HG03457 (cell line): ENCODE results near the gene MACROH2A1.

Experiments used
- ATAC-seq: cut with Tn5 transposase; IDR thresholded peaks from one replicate; pipeline ENCODE4 v1.9.1; 2021; ENCODE audit warnings: moderate number of reproducible peaks; ENCODE audit not compliant: unreplicated experiment

The MACROH2A1 gene

DNA sequence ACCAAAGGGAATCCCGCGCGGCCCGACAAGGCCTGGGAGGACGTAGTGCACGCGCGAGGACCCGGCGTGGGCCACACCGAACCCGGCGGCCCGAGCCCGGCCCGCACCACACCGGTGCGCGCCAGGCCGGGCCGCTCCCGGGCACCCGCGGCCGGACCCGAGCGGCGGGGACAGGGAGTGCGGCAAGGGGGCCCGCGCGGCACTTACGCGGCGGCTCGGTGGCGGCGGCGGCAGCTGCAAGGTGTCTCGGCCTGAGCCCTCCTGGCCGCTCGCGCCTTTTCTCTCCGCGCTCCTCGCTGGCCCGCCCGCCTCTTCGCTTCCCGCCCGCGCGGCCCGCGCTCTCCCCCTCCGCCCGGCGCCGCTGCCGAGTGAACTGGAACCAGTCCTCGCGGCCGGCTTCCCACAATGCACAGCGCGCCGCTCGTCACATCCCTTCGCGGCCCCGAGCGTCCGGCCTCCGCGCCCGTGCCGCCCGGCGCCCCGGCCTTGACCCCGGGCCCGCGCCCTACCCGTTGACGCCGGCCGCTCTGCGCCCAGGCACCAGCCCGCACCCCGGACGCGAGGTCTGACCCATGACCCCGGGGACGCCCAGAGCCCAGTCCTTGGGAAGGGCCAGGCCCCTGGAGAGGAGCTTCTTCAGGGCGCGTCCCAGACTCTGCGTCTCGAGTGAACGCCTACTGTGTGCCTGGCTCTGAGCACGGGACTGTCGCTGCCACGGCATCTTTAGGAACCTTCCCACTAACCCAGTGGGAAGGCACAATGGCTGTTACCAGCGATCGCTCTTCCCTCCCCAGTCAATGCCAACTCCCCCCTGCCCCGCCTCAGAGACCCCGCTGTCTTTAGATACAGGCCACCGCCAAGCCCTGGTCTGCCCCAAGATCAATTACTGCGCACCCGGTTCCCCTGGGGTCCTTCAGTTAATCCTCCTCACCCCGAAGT lies at the start of gene MACROH2A1:
MACROH2A1 (minus strand) TSS at position 377 of the 939 bp plus-strand sequence. CDS start 10,138 bp downstream, outside the sequence.
- ATAC-seq = peak; percentile 71

DNA sequence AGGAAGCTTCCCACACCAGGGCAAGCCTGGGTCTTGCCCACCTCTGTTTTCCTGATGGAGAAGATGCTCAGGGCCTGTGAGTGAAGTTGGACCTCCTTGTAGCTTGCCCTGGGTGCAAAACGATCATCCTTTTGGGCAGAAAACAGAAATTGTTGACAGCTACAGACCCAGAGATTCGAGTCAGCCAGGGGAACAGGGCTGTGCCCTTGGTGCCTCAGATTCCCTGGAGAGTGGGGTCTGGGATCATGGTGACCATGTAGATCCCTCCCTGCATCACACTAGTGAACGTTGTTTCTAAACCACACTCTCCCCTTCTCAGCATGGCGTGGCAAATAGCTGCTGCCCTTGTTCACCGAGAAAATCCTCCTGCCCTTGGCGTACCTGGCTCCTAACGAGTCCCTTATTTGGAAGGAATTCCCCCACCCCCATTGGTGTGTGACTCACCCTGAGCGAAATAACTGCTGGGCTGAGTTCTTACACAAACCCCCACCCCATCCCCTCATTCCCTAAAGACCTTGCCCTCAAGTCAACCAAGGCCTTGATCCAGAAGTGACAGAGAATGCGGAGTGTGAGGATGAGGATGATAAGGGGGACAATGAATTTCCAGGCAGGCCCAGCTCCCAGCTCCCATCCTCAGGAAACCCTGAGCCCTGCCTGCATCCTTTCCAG lies 49.2 kb upstream of the MACROH2A1 start:
- no peak for ATAC-seq

DNA sequence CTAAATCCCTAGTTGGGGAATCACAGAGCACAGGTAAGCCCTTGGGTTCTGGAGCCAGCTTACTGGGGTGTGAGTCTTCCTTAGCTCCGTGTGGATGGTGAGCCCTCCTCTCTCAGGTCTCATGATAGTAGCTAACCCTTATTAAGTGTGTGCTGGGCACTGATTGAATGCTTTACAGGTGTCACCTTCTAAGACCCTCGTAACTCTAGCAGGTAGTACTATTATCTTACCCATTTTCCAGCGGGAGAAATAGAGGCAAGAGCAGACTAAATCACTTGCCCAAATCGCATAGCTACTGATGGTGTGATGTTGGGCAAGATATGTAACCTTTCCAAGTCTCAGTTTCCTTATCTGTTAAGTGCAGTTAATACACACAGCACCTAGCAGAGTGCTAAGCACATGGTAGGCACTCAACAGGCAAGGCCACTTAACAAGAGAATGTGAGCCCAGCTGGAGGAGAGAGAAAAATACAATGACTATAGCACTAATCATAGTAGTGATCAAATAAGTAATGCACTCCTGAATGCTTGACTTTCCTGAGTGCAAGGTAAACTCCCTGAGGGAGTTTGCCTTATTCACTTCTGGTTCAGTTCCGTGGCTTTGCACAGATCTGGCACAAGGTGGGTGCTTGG lies 48.4 kb upstream of the MACROH2A1 start, which contains the start of gene DCANP1:
DCANP1 (minus strand) TSS at position 51 of the 632 bp plus-strand sequence. CDS start 240 bp downstream, outside the sequence.
- no peak for ATAC-seq

DNA sequence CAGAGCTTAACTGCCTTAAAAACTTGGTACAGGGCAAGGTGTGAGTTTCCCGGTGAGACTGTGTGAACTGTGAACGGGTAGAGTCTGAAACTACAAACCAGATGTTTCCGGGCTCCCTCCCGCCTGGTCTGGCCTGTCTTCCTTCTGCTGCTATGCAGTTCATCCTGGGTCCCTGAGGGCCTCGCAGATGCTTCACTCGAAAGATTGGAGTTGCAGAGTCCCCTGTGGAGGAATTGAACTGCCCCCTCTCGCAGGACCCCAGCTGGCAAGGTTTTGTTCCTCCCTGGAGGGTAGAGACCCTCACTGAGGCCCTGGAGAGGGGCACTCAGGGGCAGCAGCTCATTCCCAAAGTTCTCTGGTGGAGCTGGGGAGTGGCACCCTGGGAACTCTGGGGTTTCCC lies 47.6 kb upstream of the MACROH2A1 start:
- no peak for ATAC-seq

DNA sequence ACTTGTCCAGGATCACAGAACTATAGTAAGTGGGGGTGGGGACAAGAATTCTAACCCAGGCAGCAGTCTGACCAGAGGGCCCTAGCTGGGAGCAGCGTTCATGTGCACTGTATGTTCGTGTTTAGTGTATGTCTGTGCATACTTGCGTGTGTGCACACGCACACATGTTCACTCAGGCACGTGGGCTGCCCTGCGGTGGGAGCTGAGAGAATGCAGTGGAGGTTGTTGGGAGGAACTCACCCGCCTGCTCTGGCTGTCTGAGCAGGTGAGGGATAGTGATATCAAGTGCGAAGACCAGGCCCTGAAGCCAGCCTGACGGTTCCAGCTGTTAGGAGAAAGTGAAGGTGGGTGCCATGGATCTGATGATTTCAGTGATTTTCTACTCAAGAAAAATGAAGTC lies 47.2 kb upstream of the MACROH2A1 start:
- ATAC-seq = no peak

DNA sequence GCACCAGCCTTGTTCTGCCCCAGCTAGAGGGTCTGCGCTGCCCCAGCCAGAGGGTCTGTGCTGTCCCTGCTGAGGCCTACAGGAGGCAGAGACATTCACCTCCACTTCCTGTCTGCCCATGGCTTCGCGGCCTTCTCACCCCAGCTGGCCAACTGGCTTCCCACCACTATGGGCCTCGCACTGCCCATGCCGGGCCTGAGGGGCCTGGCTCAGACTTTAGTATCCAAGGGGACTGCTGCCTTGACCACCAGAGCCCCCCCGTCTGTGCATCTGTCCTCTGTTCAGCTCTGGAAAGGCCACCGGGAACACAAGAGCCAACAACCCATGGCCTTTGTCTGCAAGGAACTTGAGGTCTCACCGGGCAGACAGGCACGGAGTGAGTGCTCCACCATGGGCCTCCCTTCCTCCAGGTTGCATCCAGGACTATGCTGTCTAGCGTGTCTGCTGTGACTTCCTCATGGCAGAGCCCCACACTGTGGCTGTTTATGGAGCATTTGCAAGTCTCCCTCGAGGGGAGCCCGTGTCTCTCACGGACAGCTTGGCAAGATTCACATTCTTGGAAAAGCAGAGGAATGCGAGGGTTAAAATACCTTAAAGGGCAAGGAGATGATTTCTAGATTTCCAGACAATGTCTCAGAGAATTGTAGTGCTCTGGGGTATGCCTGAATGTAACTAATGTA lies 46.4 kb upstream of the MACROH2A1 start:
- no peak for ATAC-seq

DNA sequence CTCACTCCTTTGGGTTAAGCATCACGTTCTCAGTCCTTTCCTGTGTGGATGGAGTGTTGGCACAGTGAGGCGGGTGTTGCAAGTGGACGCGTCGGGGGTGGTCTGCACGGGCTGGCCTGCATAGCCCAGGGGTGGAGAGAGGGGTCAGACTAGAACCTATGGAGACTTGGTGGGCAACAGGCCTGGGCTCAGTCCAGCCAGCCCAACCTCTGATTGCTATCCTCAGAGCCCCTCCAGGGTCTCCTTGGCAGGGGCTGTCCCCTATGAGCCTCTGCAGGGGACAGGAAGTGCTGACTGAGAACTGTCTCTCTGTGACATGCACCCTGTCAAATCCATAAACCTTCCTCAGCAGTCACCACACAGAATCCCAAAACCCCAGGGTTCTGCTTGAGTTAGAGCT lies 45.9 kb upstream of the MACROH2A1 start:
- no peak for ATAC-seq

DNA sequence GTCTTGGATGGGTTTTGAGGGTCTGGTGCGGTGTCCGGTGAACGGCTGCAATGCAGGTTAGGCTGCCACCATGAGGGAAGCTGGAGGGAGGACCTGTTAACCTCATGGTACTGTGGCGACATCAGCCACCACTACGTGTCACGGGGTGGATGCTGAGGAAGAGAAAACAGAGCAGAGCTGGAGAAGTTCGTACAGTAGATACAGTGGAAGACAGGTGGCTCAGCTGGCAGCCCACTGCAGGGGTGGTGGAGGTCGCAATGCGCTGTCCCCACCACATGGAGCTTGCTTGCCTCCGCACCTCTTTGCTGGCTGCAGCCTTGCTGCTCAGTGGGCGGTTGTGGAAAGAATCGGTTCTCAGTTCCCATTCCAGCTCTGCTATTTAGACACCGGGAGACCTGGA lies 45.3 kb upstream of the MACROH2A1 start:
- no peak for ATAC-seq

DNA sequence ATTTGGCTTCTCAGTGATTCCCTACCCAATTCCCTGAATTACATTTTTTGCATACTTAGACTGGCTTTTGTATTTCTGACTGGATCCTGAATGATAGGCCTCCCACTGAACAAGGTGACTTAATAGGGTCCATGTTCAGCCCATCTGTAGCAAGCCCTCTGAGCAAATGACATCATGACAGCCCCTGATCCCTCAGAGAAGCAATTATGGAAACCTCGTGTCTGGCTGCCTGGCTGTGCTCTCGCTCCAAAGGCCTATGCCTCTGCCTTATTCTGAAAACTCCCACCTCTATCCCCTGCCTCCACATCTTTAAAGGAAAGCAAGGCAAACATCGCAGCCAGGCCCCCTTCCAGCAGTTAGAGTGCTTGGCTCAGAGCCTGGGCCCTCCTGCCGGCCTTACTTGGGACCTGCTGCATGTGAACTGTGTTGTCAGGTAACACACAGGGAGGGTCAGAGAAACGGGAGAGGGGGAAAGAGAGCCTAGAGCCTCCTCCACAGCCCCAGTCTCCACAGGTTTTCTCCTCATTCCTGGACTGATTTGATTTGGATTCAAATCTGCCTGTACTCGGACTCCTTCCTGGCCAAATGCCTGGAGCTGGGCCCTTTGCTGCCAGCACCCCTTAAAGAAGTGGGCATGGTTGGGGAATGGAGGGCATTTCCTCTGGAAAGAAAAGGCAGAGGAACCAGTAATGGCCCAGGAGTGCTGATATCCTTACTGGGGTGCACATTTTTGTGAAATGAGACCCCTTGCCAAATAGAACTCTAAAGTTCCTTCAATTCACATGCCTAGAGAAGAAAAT lies 44.3 kb upstream of the MACROH2A1 start:
- no peak for ATAC-seq

DNA sequence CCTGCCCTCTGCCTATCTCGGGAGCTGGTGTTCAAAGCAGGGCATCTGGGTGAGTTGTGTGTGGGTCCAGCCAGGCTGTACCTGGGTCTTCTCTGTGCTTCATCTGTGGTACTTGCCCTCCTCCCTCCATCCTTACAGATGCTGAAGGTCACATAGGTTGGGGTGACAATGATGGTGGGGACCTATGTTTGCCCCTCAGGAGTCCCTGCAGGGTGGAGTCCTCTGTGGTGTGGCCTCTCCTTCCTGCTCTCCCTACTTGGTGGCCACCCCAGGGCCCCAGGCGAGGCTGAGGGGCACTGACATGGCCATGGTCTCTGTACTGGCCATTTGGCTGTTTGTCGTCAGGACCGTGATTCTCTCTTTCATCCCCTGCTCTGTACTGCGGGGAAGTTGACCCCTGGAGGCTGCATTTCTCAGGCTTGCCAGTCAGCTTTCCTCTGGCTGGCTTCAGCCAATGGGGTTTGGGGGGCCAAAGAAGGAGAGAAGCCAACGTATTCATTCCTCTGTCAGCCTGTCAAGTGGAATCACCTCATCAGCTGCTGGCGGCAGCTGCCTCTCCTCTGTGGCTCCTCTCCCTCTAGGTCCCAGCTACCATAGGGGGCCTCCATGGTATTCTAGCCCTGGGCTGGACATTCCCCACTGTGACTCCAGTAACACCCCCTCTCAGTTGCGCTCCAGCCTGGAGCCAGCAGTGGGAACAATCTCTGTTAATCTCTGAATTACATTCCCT lies 43.6 kb upstream of the MACROH2A1 start:
- ATAC-seq = no peak

DNA sequence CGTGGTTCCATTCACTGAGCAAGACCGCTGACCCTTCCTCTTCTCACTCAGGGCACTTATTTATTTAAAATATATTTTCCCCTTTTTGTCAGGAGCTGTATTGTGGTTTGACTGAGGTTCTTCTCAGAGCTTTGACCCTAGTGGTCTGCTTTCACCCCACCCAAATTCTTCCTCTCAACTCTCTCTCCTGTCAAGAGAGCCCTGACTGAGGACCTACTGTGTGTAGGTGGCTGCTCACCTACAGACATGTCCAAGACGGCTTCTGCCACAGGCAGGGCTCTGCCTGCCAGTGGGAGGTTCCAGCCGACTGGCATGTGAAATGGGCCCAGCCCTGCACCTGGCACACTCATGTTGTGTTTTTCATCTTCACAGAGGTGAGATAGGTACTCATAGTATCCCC lies 42.9 kb upstream of the MACROH2A1 start:
- ATAC-seq = no peak

DNA sequence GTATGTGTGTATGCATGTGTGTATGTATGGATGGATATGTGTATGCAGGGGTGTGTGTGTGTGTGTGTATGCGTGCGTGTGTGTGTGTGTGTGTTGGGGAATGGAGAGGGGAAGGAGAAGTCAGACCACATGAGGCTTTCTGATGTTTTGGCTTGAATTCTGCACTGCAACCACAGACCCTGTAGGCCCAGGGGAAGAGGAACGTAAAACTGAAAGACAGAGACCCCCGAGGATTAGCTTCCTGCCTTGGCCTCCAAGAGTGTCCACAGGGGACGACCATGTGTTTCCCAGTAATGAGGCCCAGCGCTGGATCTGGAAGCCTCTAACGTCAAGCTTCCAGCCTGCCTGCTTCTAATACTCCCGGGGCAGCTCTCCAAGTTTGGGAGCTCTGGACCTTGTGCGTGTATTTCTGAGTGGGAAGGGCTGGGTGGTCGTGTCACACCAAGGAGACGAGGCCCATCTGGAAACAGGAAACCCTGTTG lies 42.4 kb upstream of the MACROH2A1 start:
- ATAC-seq = no peak

DNA sequence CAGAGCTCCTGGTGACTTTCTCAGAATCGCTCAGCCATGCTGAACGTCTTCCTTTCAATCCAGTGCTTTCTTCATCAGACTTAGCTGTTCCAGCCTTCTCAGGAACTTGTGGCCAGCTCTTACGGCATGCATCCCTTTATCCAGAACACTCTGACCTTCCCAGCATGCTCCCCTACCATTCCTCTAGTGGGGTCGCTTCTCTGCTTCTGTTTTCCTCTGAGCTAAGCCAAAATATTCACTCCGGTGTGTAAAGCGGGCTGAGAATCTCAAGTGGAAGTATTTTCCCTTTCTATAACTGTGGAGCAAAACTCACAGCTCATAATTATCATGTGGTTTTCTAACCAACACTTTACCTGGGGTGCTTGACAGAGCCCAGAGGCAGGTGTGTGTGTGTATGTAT lies 41.9 kb upstream of the MACROH2A1 start:
- no peak for ATAC-seq

DNA sequence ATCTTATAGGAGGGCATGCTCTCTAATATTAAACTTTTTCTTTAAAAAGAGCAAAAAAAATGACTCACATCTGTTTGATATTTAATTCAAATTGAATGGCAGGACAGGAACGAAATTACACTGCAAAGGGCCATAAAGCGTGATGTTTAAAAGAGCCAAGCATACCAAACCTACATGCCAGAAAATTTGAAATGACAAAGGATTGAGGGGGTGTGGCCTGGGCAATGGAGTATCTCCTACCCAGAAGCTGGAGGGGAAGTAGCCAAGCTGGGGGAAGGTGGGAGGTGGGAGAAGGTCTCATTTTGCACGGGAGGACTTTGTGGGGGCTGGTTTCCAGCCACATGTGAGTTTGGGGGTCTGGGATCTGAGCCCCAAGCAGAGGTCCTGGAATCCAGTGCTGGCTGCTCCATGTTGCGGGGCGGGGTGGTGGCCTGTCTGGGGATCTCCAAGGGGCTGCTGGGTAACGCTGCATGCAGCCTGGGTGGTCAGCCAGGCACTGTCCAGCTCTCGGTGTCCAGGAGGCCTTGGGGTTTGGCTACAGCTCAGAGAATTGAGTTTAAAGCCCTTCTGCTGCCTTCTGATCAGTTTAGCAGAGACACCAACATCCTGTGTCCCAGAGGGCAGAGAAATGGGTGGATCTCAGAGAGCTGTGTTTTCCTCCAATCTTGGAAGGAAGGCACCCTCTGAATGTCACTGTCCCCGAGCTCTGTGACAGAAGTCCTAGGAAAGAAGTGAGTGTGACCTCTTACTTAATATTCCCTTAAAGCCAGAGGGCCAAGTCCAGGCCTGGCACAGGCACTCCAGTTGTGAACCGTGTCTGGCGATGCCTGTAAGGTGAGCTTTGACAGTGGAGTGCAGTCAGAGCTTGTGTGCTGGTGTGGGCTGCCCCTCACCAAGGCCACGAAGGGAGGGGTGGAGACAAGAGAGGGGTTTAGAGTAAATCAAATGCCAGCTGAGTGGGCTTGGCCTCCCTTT lies 40.5 kb upstream of the MACROH2A1 start:
- ATAC-seq = no peak

DNA sequence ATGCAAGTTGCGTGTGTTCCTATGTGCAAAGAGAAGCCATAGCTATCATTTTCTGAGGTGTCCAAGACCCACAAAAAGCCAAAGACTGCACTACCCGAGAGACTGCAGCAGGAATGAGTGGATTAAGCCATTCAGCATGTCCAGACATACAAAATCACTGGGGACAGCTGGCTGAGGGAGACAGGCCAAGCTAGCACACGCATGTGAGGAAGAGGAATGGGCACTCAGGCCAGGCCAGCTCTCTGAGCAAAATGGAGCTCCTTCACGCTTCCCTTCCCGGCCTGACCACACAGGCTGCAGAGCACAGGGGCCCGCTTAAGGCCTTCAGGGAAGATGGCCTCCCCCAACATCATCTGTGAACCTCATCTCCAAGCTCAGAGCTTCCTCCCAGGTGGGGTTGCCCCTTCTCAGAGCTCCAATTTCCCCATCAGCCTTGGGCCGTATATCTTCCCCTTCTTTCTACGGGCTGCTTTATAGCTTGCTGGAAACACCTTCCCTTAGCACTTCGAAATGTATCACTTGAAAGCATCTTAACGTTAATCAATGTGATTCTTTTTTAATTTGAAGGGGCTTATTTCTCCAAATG lies 39.7 kb upstream of the MACROH2A1 start:
- ATAC-seq = no peak

DNA sequence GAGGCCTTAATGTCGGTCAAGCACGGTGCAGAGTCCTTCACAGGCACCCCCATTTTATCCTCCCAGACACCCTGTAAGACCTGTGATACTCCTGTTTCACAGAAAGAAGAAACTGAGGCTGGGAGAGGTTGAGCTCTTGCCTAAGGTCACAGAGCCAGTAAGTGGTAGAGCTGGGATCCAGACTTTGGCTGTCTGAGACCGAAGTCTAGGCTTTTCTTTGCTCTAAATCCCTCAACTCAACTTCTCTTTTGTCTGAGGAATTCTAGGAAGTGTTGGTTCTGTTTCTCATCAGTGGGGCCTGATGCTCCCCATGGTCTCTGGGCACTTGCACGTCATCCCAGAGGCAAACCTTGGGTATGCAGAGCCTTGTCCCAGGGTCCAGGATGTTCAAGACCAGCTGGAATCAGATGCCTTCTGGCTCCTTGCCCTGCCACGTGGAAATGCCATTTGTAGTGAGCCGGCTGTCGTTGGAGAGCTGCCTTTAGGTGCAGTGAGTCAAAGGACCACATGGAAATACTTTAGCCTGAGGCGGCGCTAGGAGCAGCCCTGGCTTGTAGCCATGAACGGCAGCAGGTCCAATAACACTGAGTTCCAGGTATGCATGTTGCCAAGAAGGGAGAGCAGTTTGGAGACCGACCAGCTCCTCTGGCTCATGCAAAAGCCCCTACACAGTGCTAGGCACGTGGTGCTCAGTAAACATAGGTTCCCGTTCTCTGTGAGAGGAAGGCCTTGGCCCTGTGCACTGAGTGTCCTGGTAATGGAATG lies 38.9 kb upstream of the MACROH2A1 start:
- no peak for ATAC-seq

DNA sequence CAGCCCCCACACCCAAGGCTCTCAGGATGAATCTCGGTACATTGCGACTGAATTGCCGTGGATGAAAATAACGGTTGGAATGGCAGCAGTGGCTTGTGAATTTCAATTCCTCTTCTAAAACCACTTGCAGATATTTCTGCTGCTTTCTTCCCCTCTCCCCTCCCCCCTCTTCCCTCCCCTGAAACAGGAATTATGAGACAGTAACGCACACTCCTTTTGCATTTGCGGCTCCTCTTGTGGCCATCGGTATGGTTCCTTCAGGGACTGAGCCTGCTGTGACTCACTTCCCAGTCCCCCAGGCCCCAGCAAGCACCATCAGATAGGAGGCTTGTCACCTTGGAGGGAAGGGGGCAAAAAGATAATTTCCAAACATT lies 38.4 kb upstream of the MACROH2A1 start:
- ATAC-seq = no peak
